ENCODE results near the gene SNCA. TPM values are rescaled to one million over a fixed set of nuclear protein-coding genes. Genes with fewer than 3 reads are reported as not detected.

Gene SNCA
- total RNA-seq, 1 donor from 2014 or later: 3.1 TPM

DNA sequence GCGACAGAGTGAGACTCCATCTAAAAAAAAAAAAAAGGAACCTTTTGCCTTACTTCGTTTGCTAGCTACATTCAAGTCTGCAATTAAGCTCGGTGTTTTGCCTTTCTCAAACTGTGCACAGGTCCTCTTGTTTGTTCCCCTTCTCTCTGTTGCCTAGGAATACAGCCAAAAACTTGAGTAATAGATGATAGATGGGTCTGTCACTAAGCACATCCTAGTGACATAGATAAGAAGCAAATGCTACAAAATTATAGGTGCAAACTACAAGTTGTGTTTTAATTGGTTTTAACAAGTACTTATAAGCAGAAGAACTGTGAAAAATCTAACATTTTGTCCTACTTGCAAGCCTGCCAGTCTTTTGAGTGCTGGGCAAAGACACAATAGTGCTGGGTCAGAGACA, 95.2 kb downstream of the SNCA start:
- Mint-ChIP-seq H3K36me3 (ENCODE audit: low read depth) (no peaks in the 10 kb centered on the region), H3K4me3 (ENCODE audit: unreplicated experiment) (no peak overlapping the region), H3K4me1 (ENCODE audit: low read depth) (peaks cover 17% of the 10 kb centered on the region), H3K9me3 (ENCODE audit: low read depth) (peaks cover 6% of the 10 kb centered on the region), H3K27ac (ENCODE audit: unreplicated experiment) (no peak overlapping the region), H3K27me3 (ENCODE audit: low read depth) (no peaks in the 10 kb centered on the region)
- TF ChIP-seq, protein P1, sequence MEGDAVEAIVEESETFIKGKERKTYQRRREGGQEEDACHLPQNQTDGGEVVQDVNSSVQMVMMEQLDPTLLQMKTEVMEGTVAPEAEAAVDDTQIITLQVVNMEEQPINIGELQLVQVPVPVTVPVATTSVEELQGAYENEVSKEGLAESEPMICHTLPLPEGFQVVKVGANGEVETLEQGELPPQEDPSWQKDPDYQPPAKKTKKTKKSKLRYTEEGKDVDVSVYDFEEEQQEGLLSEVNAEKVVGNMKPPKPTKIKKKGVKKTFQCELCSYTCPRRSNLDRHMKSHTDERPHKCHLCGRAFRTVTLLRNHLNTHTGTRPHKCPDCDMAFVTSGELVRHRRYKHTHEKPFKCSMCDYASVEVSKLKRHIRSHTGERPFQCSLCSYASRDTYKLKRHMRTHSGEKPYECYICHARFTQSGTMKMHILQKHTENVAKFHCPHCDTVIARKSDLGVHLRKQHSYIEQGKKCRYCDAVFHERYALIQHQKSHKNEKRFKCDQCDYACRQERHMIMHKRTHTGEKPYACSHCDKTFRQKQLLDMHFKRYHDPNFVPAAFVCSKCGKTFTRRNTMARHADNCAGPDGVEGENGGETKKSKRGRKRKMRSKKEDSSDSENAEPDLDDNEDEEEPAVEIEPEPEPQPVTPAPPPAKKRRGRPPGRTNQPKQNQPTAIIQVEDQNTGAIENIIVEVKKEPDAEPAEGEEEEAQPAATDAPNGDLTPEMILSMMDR (IDR thresholded peaks at IDR 0.05): no peak
- DNase-seq (ENCODE audit: low spot score): no peak

DNA sequence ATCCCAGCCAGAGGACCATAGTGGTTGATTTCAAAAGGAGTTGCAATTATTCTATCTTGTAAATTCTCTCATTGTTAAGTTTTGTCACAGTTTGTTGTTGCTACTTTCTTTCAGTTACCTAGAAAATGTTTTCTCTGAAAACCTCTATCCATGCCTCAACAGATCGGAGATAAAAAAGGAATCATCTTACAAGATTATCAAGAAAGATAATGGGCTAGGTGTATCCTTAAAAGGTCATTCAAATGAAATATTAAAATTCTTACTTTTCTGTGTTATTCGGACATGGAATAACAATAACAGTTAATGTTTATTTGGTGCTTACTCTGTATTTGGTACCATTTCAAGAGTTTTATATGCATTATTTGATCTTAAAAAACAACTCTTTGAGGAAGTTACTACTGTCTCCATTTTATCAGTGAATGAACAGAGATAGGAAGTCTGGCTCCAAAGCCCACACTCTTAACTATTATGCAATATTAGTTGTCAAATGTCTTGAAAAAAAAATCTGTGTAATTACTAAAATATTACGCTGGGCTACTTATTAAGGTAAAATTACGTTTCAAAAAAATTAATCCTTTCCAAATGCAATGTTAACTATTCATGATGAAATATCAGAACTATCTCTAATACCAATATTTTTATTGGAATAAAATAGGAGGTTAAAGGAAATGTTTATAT, 97.5 kb downstream of the SNCA start:
- H3K27me3 Mint-ChIP-seq (ENCODE audit: low read depth): no peaks in the 10 kb centered on the region
- H3K36me3 Mint-ChIP-seq (ENCODE audit: low read depth): no peaks in the 10 kb centered on the region
- H3K27ac Mint-ChIP-seq (ENCODE audit: unreplicated experiment): no peak overlapping the region
- peaks cover 6% of the 10 kb centered on the region for H3K9me3 Mint-ChIP-seq (ENCODE audit: low read depth)
- H3K4me1 Mint-ChIP-seq (ENCODE audit: low read depth): peaks cover 14% of the 10 kb centered on the region
- DNase-seq (ENCODE audit: low spot score): no peak
- H3K4me3 Mint-ChIP-seq (ENCODE audit: unreplicated experiment): no peak overlapping the region
- TF ChIP-seq, protein P1 (IDR thresholded peaks at IDR 0.05): no peak

DNA sequence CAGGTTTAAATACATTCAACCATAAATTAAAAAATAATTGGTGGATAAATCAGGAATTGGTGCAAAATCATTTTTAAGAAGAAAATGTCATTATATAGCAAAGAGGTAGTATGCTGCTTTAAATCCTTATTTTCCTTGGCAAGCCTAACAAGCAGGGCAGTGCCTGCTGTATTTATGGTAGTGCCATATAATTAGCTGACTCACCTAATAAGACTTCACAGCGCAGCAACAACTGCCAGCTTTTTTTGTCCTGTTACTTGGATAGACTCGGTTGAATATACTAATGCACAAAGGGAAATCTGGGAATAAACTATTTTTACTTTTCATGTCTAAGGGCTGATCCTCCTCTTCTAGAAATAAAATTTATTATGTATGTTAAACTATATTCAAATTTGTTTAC, 99.1 kb downstream of the SNCA start:
- Mint-ChIP-seq H3K9me3 (ENCODE audit: low read depth) (peaks cover 6% of the 10 kb centered on the region), H3K27ac (ENCODE audit: unreplicated experiment) (peak overlapping the region; percentile 36), H3K27me3 (ENCODE audit: low read depth) (no peaks in the 10 kb centered on the region), H3K4me3 (ENCODE audit: unreplicated experiment) (no peak overlapping the region), H3K36me3 (ENCODE audit: low read depth) (no peaks in the 10 kb centered on the region), H3K4me1 (ENCODE audit: low read depth) (peaks cover 14% of the 10 kb centered on the region)
- TF ChIP-seq, protein P1 (IDR thresholded peaks at IDR 0.05): no peak
- DNase-seq (ENCODE audit: low spot score): no peak

DNA sequence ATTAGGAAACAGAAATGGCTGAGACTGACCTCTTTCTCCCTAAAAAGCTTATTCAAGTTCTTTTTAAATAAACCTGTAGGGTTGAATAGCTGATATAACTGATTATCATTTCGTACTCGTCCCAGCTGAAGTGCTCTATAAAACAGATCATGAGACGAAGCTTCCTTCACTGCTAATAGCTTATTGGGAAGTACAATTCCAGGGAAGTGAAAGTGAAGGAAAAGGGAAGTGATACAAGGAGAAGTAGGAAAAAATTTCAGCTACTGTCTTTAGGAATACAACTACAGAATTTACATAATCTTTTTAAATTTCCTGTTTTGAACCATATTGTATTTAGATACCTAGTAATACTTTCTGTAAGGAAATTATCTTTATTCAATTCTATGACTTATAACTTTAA, 103.0 kb downstream of the SNCA start:
- Mint-ChIP-seq H3K36me3 (ENCODE audit: low read depth) (no peaks in the 10 kb centered on the region), H3K27ac (ENCODE audit: unreplicated experiment) (no peak overlapping the region), H3K4me3 (ENCODE audit: unreplicated experiment) (no peak overlapping the region), H3K27me3 (ENCODE audit: low read depth) (no peaks in the 10 kb centered on the region), H3K4me1 (ENCODE audit: low read depth) (peaks cover 14% of the 10 kb centered on the region), H3K9me3 (ENCODE audit: low read depth) (peaks cover 3% of the 10 kb centered on the region)
- DNase-seq (ENCODE audit: low spot score): no peak
- TF ChIP-seq, protein P1 (IDR thresholded peaks at IDR 0.05): no peak

DNA sequence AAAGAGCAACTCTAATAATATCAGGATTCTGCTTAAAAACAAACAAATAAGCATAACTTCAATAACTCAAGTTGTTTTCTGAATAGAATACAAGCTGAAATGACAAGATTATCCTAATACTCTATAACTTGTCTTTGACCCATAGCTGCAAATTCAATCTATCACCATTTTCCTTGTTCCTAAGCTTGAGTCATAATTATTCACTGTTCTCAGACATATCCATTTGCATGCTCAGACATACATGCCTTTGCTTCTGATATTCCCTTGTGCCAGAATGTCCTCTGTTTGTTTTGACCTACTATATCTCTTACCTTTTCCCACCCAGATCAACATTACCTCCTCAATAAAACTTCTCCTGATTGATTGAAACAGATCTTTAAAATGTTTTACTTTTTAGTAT, 109.7 kb downstream of the SNCA start:
- Mint-ChIP-seq H3K27me3 (ENCODE audit: low read depth) (no peaks in the 10 kb centered on the region), H3K4me1 (ENCODE audit: low read depth) (peaks cover 10% of the 10 kb centered on the region), H3K4me3 (ENCODE audit: unreplicated experiment) (no peak overlapping the region), H3K9me3 (ENCODE audit: low read depth) (no peaks in the 10 kb centered on the region), H3K36me3 (ENCODE audit: low read depth) (no peaks in the 10 kb centered on the region), H3K27ac (ENCODE audit: unreplicated experiment) (no peak overlapping the region)
- TF ChIP-seq, protein P1 (IDR thresholded peaks at IDR 0.05): no peak
- DNase-seq (ENCODE audit: low spot score): no peak
